ENCODE measurements around the gene ZDHHC22.

The ZDHHC22 gene

DNA sequence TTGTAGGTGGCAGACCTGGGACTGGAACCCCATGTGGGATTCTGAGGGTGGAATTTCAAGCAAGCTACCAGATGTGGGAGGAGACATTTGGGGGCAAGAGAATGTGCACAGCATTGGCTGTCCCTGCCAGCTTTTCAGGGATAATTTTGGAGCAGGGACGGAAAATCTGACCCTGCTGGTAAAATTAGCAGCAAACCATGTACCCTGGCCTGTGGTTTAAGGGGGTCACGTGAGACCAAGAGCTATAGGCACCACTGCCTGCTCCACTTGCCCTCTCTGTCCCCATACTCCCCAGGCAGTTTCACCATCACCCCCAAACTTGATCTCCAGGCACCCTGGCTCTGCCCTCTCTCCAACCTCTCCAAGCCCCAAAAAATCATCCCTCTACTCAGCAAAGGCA is 13.5 kb upstream of the ZDHHC22 start:
- DNase-seq = no peak

DNA sequence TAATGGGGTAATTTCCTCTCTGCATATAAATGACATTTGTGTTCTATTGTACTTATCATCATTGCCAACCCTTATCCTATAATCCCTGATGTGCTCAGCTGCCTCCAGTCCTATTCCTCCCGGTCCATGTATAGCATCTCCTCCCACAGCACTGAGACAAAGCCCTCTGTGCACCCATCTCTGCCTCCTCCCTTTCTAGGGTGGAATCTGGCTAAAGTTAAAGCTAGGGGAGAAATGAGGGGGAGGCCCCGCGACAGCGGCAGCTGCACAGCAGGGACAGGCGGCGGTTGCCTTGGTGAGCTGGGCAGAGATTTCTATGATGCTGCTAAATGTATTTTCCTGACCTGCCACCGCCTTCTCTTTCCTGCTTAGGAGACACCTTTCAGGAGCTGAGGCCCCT is 12.8 kb upstream of the ZDHHC22 start:
- DNase-seq = no peak

DNA sequence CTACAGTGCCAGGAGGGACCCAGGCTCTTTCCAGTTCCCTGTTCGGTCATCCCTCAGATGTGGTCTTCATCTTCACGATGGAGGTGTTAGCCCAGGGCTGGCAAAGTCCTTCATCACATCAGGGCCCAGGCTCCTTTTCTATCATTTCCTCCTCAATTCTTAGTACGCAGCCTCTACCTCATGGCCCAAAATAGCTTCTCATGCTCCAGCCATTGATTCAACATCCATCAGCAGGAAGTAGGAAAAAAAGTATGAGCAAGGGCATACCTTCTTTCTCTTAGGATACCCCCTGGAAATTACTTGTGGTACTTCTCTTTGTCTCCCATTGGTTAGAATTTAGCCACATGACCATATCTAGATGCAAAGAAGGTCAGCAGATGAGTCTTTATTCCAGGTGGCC is 12.2 kb upstream of the ZDHHC22 start:
- no peak for DNase-seq

DNA sequence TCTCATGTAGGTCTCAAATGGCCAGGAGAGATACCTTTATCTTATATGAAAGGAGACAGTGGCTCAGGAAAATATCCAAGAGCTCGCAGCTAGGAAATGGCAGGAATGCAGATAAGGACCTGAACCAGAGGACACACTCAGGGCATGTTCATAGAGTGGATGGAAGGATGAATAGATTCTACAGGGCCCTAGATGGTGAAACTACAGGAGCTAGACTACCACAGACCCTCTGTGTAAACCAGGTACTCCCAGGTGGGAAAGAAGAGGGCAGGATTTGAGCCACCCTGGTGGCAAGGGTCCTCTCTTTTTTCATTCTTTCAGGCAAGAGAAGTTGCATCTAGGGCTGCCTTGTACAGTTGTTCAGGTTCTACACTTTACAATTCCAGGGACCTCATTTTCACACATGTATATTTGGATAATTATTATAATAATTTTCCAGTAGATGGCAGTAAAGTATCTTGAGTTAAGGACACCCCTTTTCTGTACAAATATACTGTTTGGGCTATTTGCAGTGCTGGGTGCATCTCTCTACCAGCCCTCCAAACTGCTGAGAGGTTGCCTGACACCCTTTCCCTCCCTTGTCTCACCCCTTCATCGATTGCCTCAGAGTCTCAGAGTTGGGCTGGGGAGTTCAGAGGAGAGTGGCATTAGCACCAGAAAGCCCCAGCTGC is 10.5 kb upstream of the ZDHHC22 start:
- DNase-seq = no peak

DNA sequence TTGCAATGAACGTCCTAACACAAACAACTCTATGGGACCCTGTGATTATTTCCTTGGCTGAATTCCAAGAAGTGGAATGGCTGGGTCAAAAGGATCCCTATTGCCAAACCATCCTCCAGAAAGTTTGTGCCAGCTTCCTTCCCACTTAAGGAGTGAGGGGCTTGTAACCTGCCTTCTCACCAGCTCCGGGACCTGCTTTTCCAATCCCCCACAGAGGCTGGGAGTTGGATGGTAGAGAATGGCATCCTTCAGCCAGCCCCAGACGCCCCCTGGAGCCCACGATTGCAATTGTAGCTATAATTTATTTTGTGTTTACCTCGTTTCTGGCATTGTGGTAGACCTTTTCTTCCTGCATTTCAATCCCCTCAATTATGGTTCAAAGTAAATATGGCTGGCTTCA is 9.7 kb upstream of the ZDHHC22 start:
- DNase-seq = no peak

DNA sequence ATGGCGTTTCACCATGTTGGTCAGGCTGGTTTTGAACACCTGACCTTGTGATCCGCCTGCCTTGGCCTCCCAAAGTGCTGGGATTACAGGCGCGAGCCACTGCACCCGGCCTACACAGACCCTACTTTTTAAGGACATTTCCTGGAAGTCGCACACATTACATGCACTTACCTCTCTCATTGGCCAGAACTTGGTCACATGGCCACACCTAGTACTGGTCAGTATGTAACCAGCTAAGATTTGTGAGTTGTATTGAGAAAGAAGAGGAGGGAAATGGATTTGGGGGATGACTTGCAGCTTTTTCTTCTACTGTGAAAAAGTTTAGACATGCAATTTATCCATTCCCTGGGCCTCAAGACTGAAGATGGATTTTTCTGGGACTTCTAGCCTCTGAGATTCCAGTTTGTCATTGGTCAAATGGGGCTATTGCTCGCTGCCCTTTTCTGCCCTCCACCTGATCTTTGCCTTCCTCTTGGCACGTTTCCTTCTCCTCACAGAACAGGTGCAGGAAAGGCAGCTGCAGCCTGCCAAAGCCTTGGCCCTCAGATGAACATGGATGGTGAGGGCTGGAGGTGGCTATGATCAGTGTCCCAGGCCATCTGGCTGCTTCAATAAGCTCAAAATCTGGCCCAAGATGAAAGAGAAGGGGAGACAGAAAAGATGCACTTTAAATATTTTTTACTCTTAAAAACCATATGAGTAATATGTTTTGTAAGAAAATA is 7.1 kb upstream of the ZDHHC22 start:
- DNase-seq = no peak

DNA sequence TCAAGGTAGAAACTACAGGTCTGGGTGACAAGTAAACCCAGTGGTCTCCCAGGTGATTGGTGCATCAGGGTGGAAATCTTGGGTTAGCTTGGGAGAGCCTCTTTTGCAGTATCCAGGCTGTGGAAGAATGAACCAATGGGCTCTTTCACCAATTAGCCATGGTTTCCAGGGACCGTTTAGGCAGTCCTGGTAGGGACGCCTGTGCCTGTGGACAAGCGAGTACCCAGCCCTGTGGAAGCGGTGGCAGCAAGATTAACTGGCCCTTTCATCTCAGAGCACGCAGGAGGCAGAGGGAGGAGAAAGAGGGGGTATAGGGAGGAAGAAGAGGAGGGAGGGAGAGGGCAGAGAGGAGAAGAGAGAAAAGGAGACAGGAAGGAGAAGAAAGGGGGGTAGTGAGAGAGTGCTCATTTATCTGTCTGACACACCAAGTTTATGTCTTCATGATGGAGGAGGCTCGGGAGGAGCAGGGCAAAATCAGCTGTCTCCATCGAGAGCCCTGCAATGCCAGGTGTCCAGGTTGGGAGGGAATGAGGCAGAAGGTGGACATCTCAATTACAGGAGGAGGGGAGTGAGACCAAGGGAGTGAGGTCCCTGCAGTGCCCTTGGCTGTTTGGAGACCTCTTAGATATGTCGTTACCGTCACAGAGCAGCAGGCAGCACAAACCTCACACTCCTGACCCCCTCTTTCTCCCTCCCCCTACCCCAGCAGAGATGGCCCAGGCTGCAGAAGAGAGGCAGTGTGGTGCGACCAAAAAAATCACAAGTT is 4.6 kb upstream of the ZDHHC22 start:
- no peak for DNase-seq

DNA sequence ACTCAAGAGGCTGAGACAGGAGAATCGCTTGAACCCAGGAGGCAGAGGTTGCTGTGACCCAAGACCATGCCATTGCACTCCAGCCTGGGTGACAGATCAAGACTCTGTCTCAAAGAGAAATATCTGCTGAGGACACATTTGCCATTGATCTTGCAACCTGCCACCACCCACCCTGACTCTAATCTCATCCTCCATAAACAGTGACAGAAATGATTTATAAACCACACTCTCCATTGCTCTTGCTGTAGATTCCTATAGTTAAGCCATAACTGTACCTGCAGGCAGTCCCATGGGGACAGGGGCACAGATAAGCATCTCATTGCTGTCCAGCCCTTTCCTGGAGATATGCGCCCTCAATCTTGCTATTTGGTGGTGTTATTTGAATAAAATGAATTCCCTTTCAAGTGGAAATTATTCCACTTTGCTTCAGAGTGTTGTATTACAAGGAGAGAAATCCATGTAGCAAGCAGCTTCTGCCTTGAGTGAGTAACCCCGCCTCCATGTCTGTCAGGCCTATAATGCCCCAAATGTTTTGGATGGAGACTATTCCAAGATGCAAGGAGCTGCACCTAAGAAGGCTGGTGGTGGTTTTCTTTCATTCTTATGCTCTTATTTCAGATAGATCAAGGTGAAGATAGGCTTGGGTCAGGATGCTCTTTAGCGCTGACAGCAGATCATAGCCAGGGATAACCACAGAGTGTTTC is 3.0 kb upstream of the ZDHHC22 start:
- DNase-seq = no peak

DNA sequence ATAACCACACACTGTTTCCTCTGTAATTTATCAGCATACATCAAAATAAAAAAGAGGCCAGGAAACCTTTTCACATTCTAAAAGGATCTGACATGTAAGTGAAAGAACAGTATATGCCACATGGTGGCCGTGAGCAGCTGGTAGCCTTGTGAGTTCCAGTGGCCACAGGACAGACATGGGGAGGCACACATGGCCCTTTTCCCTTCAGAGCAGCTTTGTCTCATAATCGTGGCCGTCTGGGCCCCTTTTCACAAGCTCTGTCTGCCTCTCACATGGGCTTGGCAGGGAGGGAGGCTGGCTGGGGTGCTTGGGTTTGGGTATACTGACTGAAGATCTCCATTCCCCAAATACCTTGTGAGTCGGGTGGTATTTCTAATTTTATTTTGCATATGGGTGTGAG is 1.5 kb upstream of the ZDHHC22 start:
- no peak for DNase-seq

DNA sequence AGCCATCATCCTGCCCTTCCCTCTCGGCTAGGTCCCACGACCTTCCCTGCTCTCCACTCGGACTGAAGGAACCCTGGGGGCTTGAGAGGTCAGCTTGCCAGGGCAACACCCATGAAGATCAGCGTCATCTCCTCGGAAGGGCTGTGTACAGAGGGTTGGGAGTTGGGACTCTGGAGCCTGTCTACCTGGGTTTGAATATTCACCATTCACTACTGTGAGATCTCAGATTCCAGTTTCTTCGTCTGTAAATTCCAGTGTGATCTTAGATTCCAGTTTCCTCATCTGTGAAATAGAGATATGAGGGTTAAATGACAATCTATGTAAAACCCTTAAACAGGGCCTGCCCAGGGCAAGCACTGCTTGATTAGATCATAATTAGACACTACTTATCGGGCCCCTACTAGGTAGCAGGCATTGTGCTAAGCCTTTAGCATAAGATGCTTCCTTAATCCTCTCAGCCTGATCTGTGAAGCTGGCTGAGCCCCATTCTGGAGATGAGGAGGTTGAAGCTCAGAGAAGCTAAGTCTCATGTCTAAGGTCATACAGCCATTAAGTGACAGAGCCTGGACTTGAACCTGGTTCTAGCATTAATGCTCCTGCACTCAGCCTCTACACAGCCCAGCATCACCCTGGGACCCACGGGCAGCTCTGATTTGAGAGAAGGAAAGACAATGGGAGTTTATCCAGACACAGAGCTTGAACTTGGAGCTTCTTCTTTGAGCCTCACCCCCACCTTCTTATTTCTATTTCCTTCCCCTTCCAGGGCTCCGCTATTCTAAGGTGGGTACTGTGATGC is 612 bp upstream of the ZDHHC22 start:
- no peak for DNase-seq

DNA sequence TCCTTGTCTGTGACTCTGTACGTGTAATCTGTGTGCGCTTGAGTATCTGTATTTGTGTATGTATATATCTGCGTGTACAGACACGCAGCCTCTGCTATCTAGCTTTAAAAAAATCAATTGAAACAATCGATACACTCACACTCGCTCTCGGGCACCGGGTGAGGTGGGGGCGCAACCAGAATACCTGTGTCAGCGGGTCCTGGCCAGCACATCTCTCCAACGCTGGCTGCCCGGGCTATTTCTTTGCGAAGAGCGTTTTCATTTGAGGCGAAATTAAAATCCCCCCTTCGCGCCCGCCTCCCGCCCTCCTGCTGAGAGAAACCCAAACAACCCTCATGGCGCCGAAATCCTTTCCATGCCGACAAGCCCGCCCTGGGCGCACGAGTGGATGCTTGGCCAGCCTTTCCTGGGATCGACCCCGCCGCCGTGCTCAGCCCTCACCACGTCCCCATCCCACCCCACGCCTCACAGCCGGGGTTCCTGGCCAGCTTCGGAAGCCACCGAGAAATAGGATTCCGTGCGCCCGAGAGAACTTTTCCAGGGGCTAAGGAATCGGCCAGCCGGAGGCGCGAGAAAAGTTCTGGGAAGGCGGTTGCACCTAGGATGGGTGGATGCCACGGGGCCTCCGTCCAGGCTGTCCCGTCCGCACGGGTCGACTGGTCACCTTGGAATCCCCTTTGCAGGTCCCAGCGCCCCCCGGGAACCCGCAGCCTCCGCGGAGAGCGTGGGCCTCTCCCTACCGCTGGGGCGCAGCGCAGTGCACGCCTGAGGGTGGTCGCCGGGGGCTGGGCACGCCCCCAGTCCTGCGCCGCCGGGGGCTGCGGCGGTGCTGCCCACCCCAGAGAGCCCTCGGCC is 1.0 kb downstream of the ZDHHC22 start:
- DNase-seq = no peak

DNA sequence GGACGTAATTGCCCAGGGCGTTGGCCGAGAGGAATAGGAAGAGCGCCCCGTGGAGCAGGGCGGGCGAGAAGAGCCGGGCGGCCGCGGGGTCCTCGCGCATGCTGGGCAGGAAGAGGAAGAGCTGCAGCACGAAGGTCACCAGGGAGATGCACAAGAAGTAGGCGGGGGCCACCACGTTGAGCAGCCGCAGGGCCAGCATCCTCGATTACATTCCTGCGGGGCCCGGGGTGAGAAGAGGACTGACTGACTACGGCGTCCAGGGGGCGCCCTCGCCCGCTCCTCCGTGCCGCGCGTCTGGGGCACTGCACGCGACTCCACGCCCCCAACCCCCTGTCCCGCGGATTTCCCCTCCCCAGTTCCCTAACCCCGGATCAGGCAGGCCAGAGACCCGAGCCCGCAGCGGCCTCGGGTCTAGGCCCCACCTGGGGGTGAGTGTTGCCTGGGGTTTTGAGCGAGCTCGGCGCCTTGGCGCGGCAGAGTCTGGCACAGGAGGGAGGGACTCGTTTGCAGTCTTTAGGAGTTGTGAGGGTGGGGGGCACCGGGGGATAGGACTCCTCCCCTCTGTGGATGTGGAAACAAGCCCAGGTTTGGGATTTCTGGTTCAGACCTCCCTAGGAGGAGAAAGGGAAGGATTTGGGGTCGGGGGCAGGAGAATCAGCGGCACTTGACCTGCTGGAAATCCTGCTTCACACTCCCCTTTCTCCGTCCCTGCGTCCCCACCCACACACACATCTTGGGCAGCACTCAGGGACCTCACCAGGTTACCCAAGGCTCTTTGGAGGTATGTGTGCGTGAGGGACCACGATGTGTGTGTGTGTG is 1.8 kb downstream of the ZDHHC22 start:
- no peak for DNase-seq

DNA sequence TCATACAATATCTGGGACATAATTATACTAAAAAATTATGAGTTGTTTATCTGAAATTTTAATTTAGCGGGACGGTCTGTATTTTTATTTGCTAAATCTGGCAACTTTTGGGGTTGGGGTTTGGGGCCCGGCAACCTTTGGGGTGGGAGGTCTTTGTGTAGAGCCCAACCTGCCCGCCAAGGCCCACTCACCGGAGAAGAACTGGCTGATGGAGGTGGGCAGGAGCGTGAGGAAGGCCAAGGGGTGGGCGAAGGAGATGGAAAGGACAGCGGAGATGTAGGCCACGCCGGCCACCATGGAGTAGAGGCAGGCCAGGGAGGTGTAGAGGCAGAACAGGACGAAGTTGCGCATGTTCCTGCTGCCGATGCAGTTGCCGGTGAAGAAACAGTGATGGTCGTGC is 2.6 kb downstream of the ZDHHC22 start:
- no peak for DNase-seq

DNA sequence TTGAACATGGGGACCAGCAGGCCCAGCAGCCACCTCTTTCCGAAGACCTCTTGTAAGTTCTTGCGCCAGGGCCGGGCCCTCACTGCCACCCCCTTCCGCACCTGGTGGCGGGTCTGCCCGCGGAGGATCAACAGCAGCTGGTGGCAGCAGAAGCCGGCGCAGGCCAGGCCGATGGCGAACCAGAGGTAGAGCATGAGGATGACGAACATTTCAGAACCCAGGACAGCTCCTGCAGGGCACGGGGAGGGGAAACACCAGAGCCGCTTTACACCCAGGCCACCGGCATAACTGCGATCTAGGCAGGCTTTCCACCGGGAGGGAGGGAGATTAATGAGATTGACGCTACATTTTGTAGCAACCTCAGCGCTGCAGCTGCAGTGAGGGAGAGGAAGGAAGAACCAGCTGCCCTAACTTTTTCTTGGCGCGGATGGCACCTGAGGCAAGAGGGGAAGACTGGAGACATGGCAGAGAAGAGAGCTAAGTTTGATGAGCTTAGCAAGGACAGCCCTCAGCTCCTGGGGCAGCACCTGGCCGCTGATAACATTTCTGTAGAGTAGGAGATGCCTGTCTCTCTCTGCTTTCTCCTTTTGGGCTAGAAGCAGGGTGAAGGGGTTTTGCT is 7.8 kb downstream of the ZDHHC22 start:
- DNase-seq = no peak

DNA sequence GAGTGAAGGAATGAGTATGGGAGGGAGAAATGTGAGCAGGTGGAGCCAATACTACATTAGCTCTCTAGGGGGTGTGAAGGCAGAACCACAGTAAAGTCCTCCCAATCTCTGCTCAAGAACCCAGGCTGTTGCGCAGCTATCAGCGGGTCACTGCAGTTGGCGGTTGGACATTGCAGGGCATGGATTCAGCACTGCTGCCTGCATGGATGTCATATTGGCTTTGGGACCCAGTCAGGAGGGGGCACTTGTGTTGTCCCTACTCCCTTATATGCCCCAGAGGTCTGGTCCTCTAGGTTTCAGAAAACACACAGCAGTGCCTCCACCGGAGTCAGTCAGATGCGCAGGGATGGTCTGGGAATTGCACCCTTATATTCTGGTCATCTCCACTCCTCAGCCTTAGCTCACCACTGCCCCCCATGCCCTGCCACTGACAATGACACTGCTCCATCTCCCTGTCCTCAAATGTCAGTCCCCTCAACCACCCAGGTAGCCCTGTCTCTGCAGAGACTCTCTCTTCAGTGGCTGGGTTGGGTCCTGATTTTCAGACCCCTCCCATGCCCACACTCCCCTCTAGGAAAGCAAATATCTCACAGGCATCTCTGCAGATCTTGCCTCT is 9.6 kb downstream of the ZDHHC22 start:
- DNase-seq = no peak

DNA sequence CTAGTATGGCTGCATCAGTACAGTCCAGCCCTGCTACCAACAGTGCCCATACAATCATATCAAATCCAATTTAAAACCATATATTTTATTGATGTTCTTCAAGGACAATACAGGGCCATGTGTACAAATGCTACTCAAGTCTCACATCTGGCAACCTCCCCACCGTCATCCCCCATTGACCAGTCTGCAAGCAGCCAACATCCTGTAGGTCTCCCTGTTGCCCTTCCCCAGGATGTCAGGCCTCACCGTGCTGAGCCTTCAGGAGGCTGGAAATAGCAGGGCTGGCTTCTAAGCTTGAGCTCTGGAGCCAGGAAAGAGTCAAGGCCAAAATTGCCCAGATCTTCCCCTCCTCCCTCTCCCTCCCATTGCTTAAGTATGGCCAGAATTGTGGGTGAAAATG is 10.4 kb downstream of the ZDHHC22 start:
- DNase-seq = no peak

DNA sequence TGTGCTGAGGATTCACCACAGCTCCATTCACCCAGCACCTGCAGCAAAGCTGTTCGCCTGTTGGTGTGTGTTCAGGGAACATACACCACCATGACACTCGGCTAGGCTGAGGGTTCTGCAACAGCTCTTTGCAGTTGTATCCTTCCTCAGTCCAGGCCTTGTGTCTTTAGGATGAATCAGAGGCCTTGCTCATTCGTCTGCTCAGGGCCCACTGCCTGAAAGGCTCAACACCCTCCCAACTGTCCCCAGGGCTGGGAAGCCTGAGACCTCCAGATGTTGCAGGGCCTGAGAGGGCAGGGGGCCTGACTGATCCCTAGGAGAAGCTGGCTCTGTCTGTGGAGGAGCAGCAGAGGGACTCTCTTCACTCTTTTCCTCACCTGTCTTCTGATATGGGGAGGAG is 11.2 kb downstream of the ZDHHC22 start:
- no peak for DNase-seq

DNA sequence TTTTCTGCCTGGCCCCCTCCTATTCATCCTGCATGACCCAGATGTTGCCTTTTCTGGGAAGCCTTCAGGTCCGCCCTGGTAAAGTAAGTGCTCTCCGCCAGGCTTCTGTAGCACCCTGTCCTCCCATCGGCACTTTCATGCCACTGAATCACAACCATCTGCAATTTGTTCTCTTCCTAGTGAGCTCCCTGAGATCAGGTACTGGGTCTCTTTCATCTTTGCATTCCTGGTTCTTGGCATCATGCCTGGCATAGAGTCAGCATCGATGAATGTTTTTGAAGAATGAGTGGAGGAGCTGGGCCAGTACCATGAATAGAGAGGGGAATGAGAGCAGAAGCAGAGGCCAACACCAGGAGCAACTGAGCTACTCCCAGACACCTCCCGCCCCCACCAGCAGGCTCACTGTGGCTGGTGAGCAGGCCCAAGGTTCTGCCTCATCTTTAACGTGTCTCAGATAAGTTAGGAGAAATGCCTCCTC is 13.1 kb downstream of the ZDHHC22 start:
- DNase-seq = no peak

DNA sequence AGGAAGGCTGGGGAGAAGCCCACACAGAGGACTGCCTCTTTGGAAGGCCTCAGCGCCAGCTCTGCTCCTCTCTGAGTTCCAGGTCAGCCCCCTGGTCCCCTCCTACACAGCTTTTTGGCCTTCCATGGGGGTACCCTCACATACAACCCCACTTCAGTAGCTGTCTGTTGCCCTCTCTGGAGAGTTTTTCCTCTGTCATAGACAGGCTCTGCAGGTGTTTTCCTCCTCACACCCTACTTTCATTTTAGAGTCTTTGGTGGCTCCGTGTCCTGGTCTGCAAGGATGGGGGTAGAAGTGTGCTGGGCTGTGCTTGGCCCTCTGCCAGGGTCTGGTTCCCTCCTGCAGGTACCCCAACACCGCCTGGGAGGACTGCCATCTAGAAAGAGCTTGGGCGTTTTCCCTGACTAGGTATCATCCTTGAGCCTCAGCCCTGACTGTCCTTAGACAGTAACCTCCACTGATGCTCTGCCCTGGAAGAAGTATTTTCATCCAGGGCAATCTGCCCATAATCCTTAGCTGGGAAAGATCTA is 15.1 kb downstream of the ZDHHC22 start:
- no peak for DNase-seq
